ENCODE results near the gene STRADB.

Gene STRADB

GRCh38 chr2:201441409-201441808 lies 10.1 kb upstream of the STRADB start:
- H3K4me3 ChIP-seq (ENCODE audit: control insufficient read depth, low read depth, low read length), result no peak overlapping the region
- TF ChIP-seq CTCF (IDR thresholded peaks at IDR 0.05; ENCODE audit: control insufficient read depth, insufficient read depth, low read depth, low read length, missing control alignments), result no peak
- no peak for DNase-seq (ENCODE audit: low read depth)

- TF ChIP-seq CTCF (IDR thresholded peaks at IDR 0.05; ENCODE audit: control insufficient read depth, insufficient read depth, low read depth, low read length, missing control alignments), result no peak
- DNase-seq (ENCODE audit: low read depth), result no peak
- H3K4me3 ChIP-seq (ENCODE audit: control insufficient read depth, low read depth, low read length), result no peak overlapping the region
Measured at GRCh38 chr2:201444746-201445465, 6.6 kb upstream of the STRADB start.

- no peak for TF ChIP-seq CTCF (IDR thresholded peaks at IDR 0.05; ENCODE audit: control insufficient read depth, insufficient read depth, low read depth, low read length, missing control alignments)
- H3K4me3 ChIP-seq (ENCODE audit: control insufficient read depth, low read depth, low read length), result no peak overlapping the region
- DNase-seq (ENCODE audit: low read depth), result no peak
Measured at GRCh38 chr2:201447086-201447485, 4.5 kb upstream of the STRADB start.

DNA sequence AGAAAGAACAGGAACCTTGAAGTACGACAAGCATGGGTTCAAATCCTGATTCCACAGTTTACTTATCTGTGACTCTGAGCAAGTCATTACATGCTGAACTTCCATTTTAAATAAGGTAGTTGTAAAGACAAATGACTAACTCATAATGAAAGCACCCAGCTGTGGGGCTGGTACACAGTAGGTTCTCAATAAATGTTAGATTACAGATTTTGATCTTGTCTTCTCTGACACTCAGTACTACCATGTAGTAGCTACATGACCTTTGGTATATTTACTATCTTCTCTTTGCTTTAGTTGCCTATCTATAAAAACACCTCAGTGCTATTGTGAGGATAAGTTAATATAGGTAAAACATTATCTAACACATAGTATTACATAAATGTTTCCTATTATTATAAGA lies 3.5 kb upstream of the STRADB start:
- DNase-seq (ENCODE audit: low read depth), result no peak
- no peak overlapping the region for H3K4me3 ChIP-seq (ENCODE audit: control insufficient read depth, low read depth, low read length)
- TF ChIP-seq CTCF (IDR thresholded peaks at IDR 0.05; ENCODE audit: control insufficient read depth, insufficient read depth, low read depth, low read length, missing control alignments), result no peak

- no peak overlapping the region for H3K4me3 ChIP-seq (ENCODE audit: control insufficient read depth, low read depth, low read length)
- no peak for TF ChIP-seq CTCF (IDR thresholded peaks at IDR 0.05; ENCODE audit: control insufficient read depth, insufficient read depth, low read depth, low read length, missing control alignments)
- no peak for DNase-seq (ENCODE audit: low read depth)
Measured at GRCh38 chr2:201448701-201449100, 2.8 kb upstream of the STRADB start.

DNA sequence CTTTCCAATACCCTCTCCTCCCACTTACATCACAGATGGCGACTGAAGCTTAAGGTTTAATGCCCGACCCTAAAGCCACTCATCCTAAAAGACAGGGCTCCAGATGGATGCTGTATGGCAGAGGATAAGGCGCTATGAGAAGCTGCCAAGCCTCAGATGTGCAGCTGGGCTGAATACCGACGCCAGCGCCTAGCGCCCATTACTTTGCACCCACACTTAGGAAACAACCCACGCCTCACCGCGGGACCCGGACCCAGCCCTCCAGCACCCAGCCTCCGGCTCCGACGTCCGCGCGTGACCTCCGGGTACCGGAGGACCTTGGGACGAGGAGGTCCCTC lies 617 bp upstream of the STRADB start:
- DNase-seq (ENCODE audit: low read depth), result no peak
- H3K4me3 ChIP-seq (ENCODE audit: control insufficient read depth, low read depth, low read length), result peak overlapping the region; percentile 74
- TF ChIP-seq CTCF (IDR thresholded peaks at IDR 0.05; ENCODE audit: control insufficient read depth, insufficient read depth, low read depth, low read length, missing control alignments), result no peak
